Epithelial cell of esophagus (primary cell): Measurements from ENCODE around the gene NRG3.

ENCODE experiments used
- DNase-seq: peaks from one replicate; pipeline ENCODE4 v3.0.0; 2010; ENCODE audit warnings: low read depth
- H3K4me3 ChIP-seq: 2 replicates; pipeline ENCODE4 v1.5.1; 2011; ENCODE audit warnings: mild to moderate bottlenecking, low read length, control low read depth
- CTCF ChIP-seq: IDR thresholded peaks from 2 replicates; pipeline ENCODE4 v1.5.1; 2011; ENCODE audit warnings: low read depth, mild to moderate bottlenecking, low read length, control low read depth, inconsistent platforms; ENCODE audit not compliant: insufficient read depth; ENCODE audit errors: missing control alignments

The NRG3 gene

GRCh38 chr10:82536668-82537067 lies 661.7 kb downstream of the NRG3 start:
- TF ChIP-seq CTCF = no peak
- no peak overlapping the region for H3K4me3 ChIP-seq
- no peak for DNase-seq

- no peak overlapping the region for H3K4me3 ChIP-seq
- no peak for TF ChIP-seq CTCF
- no peak for DNase-seq
These were observed 663.3 kb downstream of the NRG3 start for GRCh38 chr10:82538272-82538671.

GRCh38 chr10:82543631-82544030 lies 668.6 kb downstream of the NRG3 start:
- no peak for DNase-seq
- no peak for TF ChIP-seq CTCF
- no peak overlapping the region for H3K4me3 ChIP-seq

GRCh38 chr10:82544377-82544776 lies 669.4 kb downstream of the NRG3 start:
- no peak for TF ChIP-seq CTCF
- H3K4me3 ChIP-seq = no peak overlapping the region
- DNase-seq = no peak

- no peak for DNase-seq
- TF ChIP-seq CTCF = no peak
- H3K4me3 ChIP-seq = no peak overlapping the region
These were observed 676.5 kb downstream of the NRG3 start for GRCh38 chr10:82551506-82551905.

- TF ChIP-seq CTCF = no peak
- no peak for DNase-seq
- no peak overlapping the region for H3K4me3 ChIP-seq
These were observed 677.3 kb downstream of the NRG3 start for GRCh38 chr10:82552267-82552666.

GRCh38 chr10:82554381-82554780 lies 679.4 kb downstream of the NRG3 start:
- TF ChIP-seq CTCF = no peak
- no peak for DNase-seq
- H3K4me3 ChIP-seq = no peak overlapping the region
